Measurements from ENCODE around the gene SCO2. TPM values are rescaled to one million over a fixed set of nuclear protein-coding genes. Genes with fewer than 3 reads are reported as not detected.

SCO2 gene
- total RNA-seq, 1 donor, result 5.1 TPM

- H3K27ac ChIP-seq (ENCODE audit: low read depth, low read length), result no peak overlapping the region
- H3K4me3 ChIP-seq (ENCODE audit: insufficient read depth, low read length), result no peak overlapping the region
- TF ChIP-seq CTCF (IDR thresholded peaks at IDR 0.05; ENCODE audit: extremely low read depth, low read depth, low read length), result no peak
- no peaks in the 10 kb centered on the region for H3K9me3 ChIP-seq (ENCODE audit: low read depth, low read length)
- peaks cover 2% of the 10 kb centered on the region for H4K20me1 ChIP-seq (ENCODE audit: insufficient read depth, low read length)
- H3K79me2 ChIP-seq (ENCODE audit: insufficient read depth, low read length), result peaks cover 53% of the 10 kb centered on the region
- no peaks in the 10 kb centered on the region for H3K4me1 ChIP-seq (ENCODE audit: insufficient read depth, low read length)
- no peaks in the 10 kb centered on the region for H3K27me3 ChIP-seq (ENCODE audit: insufficient read depth, low read length)
- H2AFZ ChIP-seq (ENCODE audit: low read length), result no peak overlapping the region
- no peak overlapping the region for H3K4me2 ChIP-seq (ENCODE audit: insufficient read depth, low read length)
- peak; percentile 55 for DNase-seq (ENCODE audit: insufficient read length, low spot score, missing footprints)
- H3K36me3 ChIP-seq (ENCODE audit: insufficient read depth, low read length), result peaks cover 19% of the 10 kb centered on the region
Measured at GRCh38 chr22:50517495-50518260, 7.7 kb downstream of the SCO2 start.

GRCh38 chr22:50516891-50517290 lies 8.5 kb downstream of the SCO2 start:
- Histone ChIP-seq H4K20me1 (ENCODE audit: insufficient read depth, low read length) (peaks cover 2% of the 10 kb centered on the region), H3K36me3 (ENCODE audit: insufficient read depth, low read length) (peaks cover 17% of the 10 kb centered on the region)
- DNase-seq (ENCODE audit: insufficient read length, low spot score, missing footprints), result peak; percentile 72

GRCh38 chr22:50516068-50516467 lies 9.3 kb downstream of the SCO2 start:
- H3K4me2 ChIP-seq (ENCODE audit: insufficient read depth, low read length), result no peak overlapping the region
- H4K20me1 ChIP-seq (ENCODE audit: insufficient read depth, low read length), result peaks cover 2% of the 10 kb centered on the region
- no peak overlapping the region for H2AFZ ChIP-seq (ENCODE audit: low read length)
- peak; percentile 44 for DNase-seq (ENCODE audit: insufficient read length, low spot score, missing footprints)
- TF ChIP-seq CTCF (IDR thresholded peaks at IDR 0.05; ENCODE audit: extremely low read depth, low read depth, low read length), result no peak
- H3K4me3 ChIP-seq (ENCODE audit: insufficient read depth, low read length), result no peak overlapping the region
- H3K9me3 ChIP-seq (ENCODE audit: low read depth, low read length), result no peaks in the 10 kb centered on the region
- no peaks in the 10 kb centered on the region for H3K4me1 ChIP-seq (ENCODE audit: insufficient read depth, low read length)
- peaks cover 54% of the 10 kb centered on the region for H3K79me2 ChIP-seq (ENCODE audit: insufficient read depth, low read length)
- no peak overlapping the region for H3K27ac ChIP-seq (ENCODE audit: low read depth, low read length)
- H3K27me3 ChIP-seq (ENCODE audit: insufficient read depth, low read length), result no peaks in the 10 kb centered on the region
- H3K36me3 ChIP-seq (ENCODE audit: insufficient read depth, low read length), result peaks cover 17% of the 10 kb centered on the region

More at GRCh38 chr22:50516891-50517290, 8.5 kb downstream of the SCO2 start:
- Histone ChIP-seq H3K4me2 (ENCODE audit: insufficient read depth, low read length) (no peak overlapping the region), H2AFZ (ENCODE audit: low read length) (no peak overlapping the region), H3K79me2 (ENCODE audit: insufficient read depth, low read length) (peaks cover 53% of the 10 kb centered on the region), H3K4me3 (ENCODE audit: insufficient read depth, low read length) (no peak overlapping the region), H3K27ac (ENCODE audit: low read depth, low read length) (no peak overlapping the region), H3K9me3 (ENCODE audit: low read depth, low read length) (no peaks in the 10 kb centered on the region), H3K27me3 (ENCODE audit: insufficient read depth, low read length) (no peaks in the 10 kb centered on the region), H3K4me1 (ENCODE audit: insufficient read depth, low read length) (no peaks in the 10 kb centered on the region)
- TF ChIP-seq CTCF (IDR thresholded peaks at IDR 0.05; ENCODE audit: extremely low read depth, low read depth, low read length), result no peak

GRCh38 chr22:50513175-50513574 lies 12.2 kb downstream of the SCO2 start:
- no peak overlapping the region for H3K4me3 ChIP-seq (ENCODE audit: insufficient read depth, low read length)
- H3K79me2 ChIP-seq (ENCODE audit: insufficient read depth, low read length), result peaks cover 77% of the 10 kb centered on the region
- H3K36me3 ChIP-seq (ENCODE audit: insufficient read depth, low read length), result peaks cover 5% of the 10 kb centered on the region
- no peak for DNase-seq (ENCODE audit: insufficient read length, low spot score, missing footprints)
- peaks cover 2% of the 10 kb centered on the region for H4K20me1 ChIP-seq (ENCODE audit: insufficient read depth, low read length)
- H3K9me3 ChIP-seq (ENCODE audit: low read depth, low read length), result no peaks in the 10 kb centered on the region
- H3K4me2 ChIP-seq (ENCODE audit: insufficient read depth, low read length), result no peak overlapping the region
- no peak overlapping the region for H3K27ac ChIP-seq (ENCODE audit: low read depth, low read length)
- no peaks in the 10 kb centered on the region for H3K27me3 ChIP-seq (ENCODE audit: insufficient read depth, low read length)
- TF ChIP-seq CTCF (IDR thresholded peaks at IDR 0.05; ENCODE audit: extremely low read depth, low read depth, low read length), result no peak
- no peak overlapping the region for H2AFZ ChIP-seq (ENCODE audit: low read length)
- H3K4me1 ChIP-seq (ENCODE audit: insufficient read depth, low read length), result peaks cover 9% of the 10 kb centered on the region

Measured in osteoblast (primary cell).